Nephron progenitor cell (in vitro differentiated cells): ENCODE results near the gene NBEAL2.

Experiments
- DNase-seq: peaks from one replicate; pipeline ENCODE4 v3.0.0; 2021
- H3K27ac Mint-ChIP-seq: 2 replicates; pipeline ENCODE4 v1.8.0; 2021; ENCODE audit warnings: mild to moderate bottlenecking, moderate library complexity, mixed read lengths
- H3K27me3 Mint-ChIP-seq: 2 replicates; pipeline ENCODE4 v1.8.0; 2021; ENCODE audit warnings: mild to moderate bottlenecking, low read depth, mixed read lengths; ENCODE audit not compliant: poor library complexity
- H3K36me3 Mint-ChIP-seq: 2 replicates; pipeline ENCODE4 v1.8.0; 2021; ENCODE audit warnings: low read depth, mixed read lengths
- H3K4me1 Mint-ChIP-seq: 2 replicates; pipeline ENCODE4 v1.8.0; 2021; ENCODE audit warnings: mixed read lengths
- H3K4me3 Mint-ChIP-seq: 2 replicates; pipeline ENCODE4 v1.8.0; 2021; ENCODE audit warnings: mild to moderate bottlenecking, moderate library complexity, mixed read lengths
- H3K9me3 Mint-ChIP-seq: 2 replicates; pipeline ENCODE4 v1.8.0; 2021; ENCODE audit warnings: mild to moderate bottlenecking, moderate library complexity, mixed read lengths
- TF ChIP-seq, protein P1 (sequence below): fragments of 200-600 bp; sonication (generic); IDR thresholded peaks from 2 replicates; pipeline ENCODE4 v1.5.0; 2021; ENCODE audit warnings: antibody characterized with exemption

NBEAL2 gene

DNA sequence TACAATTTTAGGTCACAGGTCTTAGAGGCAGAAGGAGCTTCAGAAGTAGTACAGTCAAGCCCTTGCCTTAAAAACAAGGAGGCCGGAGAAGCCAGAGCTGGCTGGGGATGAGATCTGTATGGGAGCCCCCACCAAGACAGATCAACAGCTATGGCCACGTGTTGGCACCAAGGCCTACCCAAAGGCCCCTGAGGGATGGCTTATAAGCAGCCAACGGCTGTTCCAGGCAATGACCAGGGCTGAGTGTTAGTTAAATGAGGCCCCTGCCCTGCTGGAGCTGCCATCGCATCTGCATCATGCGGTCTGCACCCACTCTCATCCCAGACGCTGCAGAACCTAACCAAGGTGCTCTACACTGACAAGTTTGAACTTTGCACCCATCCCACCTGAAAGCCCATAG, 46.2 kb upstream of the NBEAL2 start:
- H3K9me3 Mint-ChIP-seq = peaks cover 6% of the 10 kb centered on the region
- H3K4me3 Mint-ChIP-seq = no peak overlapping the region
- peaks cover 26% of the 10 kb centered on the region for H3K36me3 Mint-ChIP-seq
- H3K4me1 Mint-ChIP-seq = peaks cover 39% of the 10 kb centered on the region
- DNase-seq = no peak
- TF ChIP-seq, protein P1, sequence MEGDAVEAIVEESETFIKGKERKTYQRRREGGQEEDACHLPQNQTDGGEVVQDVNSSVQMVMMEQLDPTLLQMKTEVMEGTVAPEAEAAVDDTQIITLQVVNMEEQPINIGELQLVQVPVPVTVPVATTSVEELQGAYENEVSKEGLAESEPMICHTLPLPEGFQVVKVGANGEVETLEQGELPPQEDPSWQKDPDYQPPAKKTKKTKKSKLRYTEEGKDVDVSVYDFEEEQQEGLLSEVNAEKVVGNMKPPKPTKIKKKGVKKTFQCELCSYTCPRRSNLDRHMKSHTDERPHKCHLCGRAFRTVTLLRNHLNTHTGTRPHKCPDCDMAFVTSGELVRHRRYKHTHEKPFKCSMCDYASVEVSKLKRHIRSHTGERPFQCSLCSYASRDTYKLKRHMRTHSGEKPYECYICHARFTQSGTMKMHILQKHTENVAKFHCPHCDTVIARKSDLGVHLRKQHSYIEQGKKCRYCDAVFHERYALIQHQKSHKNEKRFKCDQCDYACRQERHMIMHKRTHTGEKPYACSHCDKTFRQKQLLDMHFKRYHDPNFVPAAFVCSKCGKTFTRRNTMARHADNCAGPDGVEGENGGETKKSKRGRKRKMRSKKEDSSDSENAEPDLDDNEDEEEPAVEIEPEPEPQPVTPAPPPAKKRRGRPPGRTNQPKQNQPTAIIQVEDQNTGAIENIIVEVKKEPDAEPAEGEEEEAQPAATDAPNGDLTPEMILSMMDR = no peak
- no peak overlapping the region for H3K27ac Mint-ChIP-seq
- peaks cover 4% of the 10 kb centered on the region for H3K27me3 Mint-ChIP-seq

DNA sequence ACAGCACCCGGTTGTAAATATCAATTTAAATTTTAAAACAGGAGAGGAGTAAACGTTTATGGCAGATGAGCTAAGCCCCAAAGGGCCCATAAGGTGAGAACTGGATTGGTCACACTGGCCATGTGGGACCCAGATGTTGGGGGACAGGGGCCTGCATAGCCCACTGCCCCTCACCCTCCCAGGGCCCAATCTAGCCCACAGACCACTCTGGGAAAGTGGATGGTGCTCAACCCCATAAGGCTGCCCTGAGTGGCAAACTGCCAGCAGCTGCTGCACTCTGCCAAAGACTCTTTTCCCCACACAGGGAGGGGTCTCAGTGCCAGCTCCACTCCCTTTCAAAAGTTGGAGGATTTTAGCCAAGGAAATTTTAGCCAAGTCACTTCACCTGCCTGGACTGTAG, 45.4 kb upstream of the NBEAL2 start:
- DNase-seq = no peak

GRCh38 chr3:46934498-46935167, 44.8 kb upstream of the NBEAL2 start:
- no peak for DNase-seq
- Mint-ChIP-seq H3K4me1 (peaks cover 39% of the 10 kb centered on the region), H3K36me3 (peaks cover 21% of the 10 kb centered on the region), H3K4me3 (no peak overlapping the region), H3K27ac (no peak overlapping the region), H3K27me3 (peaks cover 4% of the 10 kb centered on the region), H3K9me3 (no peaks in the 10 kb centered on the region)
- TF ChIP-seq, protein P1 = no peak

More for the DNA sequence above, 45.4 kb upstream of the NBEAL2 start:
- H3K27ac Mint-ChIP-seq = no peak overlapping the region
- no peak overlapping the region for H3K4me3 Mint-ChIP-seq
- H3K36me3 Mint-ChIP-seq = peaks cover 24% of the 10 kb centered on the region
- H3K9me3 Mint-ChIP-seq = no peaks in the 10 kb centered on the region
- H3K27me3 Mint-ChIP-seq = peaks cover 4% of the 10 kb centered on the region
- peaks cover 39% of the 10 kb centered on the region for H3K4me1 Mint-ChIP-seq
- TF ChIP-seq, protein P1 = no peak

- H3K36me3 Mint-ChIP-seq = peaks cover 24% of the 10 kb centered on the region
- DNase-seq = no peak
- H3K27ac Mint-ChIP-seq = no peak overlapping the region
- H3K9me3 Mint-ChIP-seq = no peaks in the 10 kb centered on the region
- peaks cover 4% of the 10 kb centered on the region for H3K27me3 Mint-ChIP-seq
- H3K4me1 Mint-ChIP-seq = peaks cover 44% of the 10 kb centered on the region
- TF ChIP-seq, protein P1 = no peak
- H3K4me3 Mint-ChIP-seq = no peak overlapping the region
Measured at GRCh38 chr3:46935168-46935858, 44.2 kb upstream of the NBEAL2 start.

GRCh38 chr3:46935989-46936558, 43.4 kb upstream of the NBEAL2 start:
- Mint-ChIP-seq H3K27ac (no peak overlapping the region), H3K27me3 (peaks cover 4% of the 10 kb centered on the region), H3K9me3 (no peaks in the 10 kb centered on the region), H3K4me1 (peaks cover 49% of the 10 kb centered on the region), H3K4me3 (no peak overlapping the region), H3K36me3 (peaks cover 29% of the 10 kb centered on the region)
- TF ChIP-seq, protein P1 = no peak
- DNase-seq = no peak
